ENCODE results near the gene HIPK3.

- TF ChIP-seq, protein P1, sequence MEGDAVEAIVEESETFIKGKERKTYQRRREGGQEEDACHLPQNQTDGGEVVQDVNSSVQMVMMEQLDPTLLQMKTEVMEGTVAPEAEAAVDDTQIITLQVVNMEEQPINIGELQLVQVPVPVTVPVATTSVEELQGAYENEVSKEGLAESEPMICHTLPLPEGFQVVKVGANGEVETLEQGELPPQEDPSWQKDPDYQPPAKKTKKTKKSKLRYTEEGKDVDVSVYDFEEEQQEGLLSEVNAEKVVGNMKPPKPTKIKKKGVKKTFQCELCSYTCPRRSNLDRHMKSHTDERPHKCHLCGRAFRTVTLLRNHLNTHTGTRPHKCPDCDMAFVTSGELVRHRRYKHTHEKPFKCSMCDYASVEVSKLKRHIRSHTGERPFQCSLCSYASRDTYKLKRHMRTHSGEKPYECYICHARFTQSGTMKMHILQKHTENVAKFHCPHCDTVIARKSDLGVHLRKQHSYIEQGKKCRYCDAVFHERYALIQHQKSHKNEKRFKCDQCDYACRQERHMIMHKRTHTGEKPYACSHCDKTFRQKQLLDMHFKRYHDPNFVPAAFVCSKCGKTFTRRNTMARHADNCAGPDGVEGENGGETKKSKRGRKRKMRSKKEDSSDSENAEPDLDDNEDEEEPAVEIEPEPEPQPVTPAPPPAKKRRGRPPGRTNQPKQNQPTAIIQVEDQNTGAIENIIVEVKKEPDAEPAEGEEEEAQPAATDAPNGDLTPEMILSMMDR (IDR thresholded peaks at IDR 0.05; ENCODE audit: low read depth, low read length) = no peak
- TF ChIP-seq POLR2A (IDR thresholded peaks at IDR 0.05; ENCODE audit: extremely low read depth, insufficient read length) (no peak), MAX (IDR thresholded peaks at IDR 0.05; ENCODE audit: low read depth, low read length) (no peak)
These were observed 959 bp upstream of the HIPK3 start for GRCh38 chr11:33256031-33256812.

Data from NB4 (cell line).